GM21423 (cell line): ENCODE data around the gene CLASP1.
A peak's percentile ranks its signal among the peaks of the same experiment; 100 is the strongest.
"Not testable (repeated sequence)": the region's sequence is repeated elsewhere in the genome, so short reads cannot be mapped to it uniquely, and the experiment has no call there.

Experiments
- ATAC-seq: cut with Tn5 transposase; IDR thresholded peaks from one replicate; pipeline ENCODE4 v1.9.1; 2021; ENCODE audit warnings: mild to moderate bottlenecking, moderate library complexity; ENCODE audit not compliant: unreplicated experiment

CLASP1 gene

DNA sequence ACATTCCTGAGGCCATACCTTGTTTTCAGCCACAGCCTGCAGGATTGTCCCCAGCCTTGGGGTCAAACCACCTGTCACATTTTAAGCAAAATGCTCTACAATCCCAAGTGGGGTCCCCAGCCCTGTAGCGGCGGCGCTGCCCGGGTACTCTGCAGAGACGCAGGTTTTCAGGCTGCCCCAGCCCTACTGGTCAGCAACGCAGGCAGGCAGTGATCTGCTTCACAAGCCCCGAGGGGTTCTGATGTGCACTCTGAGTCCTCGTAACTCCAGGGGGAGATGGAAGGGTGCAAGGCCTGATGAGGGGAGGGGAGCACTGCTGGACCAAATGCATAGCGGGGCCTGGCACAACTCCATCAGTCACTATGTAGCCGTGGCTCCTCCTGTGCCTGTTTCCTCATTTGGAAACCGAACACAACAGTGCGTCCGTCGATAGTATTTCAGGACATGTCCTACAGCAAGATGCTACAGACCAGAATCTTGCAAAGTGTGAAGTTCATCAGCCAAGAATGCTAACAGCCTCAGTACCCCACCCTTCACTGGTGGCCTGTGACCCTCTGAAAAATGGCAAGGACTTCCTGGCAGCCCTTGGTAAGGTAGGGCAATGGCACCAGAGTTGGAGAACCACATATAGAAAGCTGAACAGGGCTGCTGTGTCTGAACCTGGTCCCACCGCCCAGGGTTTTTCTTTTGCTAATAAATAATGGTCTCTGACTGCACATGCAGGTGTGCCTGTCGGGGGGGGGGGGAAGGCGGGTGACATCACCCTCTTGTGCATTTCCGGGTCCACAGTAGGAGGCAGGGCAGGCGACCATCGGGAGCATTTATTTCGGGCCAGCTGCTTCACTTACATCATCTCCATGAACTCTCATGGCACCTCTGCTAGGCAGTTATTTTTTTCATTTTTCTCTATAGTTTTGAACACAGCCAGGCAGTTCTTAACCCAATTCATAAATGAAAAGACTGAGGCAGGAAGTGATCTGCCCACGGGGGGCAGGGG is 313.7 kb downstream of the CLASP1 start:
- ATAC-seq = no peak

DNA sequence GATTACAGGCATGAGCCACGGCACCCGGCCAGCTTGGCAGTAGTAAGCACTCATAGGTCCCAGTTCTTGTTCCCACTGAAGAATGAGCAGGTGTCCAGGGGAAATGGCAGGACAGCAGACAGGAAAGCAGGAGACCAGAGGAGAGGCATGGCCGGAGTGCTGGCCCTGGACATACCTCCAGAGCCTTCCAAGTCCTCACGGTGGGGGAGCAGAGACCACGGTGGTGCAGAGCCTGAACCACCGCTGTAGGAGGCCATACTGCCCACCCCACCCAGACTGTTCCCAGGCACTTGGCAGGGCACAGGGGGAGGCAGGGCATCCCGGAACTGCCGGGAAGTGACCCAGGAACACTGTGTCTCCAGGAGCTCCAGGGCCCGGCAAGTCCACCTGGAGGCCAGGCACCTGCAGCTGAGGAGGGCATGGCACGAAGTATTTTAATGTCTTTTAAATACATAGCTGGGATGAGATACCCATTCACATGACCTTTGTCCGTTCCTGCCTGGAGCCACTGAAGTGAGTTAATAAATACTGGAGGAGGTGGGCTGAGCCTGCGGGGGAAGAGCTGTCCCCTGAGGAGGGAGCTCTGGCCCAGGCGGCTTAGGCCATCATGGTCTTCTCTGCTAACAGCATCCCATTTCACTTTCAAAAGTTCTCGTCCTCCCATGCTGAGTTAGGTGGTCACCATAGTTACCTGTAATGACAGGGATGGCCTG is 314.5 kb downstream of the CLASP1 start:
- ATAC-seq = no peak

DNA sequence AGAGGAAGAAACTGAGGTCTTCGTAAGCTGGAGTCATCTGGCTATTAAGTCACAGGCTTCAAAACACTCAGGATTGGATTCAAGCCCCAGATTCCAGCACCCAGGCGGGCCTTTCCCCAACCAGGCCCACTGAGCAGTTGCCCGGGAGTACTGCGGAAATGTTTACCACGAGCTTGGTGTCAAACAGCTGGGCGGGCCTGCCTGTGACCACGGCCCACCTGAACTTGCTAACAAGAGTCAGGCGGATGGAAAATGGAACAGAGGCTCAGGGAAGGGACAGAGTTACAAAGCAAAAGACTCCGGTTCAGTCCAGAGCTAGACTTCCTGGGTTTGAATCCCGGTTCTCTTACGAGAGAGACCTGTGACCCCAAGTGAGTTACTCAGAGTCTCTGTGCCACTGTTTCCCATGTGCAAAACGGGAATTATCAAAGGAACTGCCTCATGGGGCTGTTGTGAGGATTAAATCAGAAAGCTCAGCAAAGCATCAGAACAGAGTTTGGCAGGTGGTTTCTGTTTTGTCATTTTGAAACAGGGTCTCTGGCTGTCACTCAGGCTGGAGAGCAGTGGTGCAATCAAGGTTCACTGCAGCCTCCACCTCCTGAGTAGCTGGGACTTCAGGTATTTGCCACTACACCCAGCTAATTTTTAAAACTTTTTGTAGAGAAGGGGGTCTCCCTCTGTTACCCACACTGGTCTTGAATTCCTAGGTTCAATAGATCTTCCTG is 315.3 kb downstream of the CLASP1 start:
- ATAC-seq = peak; percentile 71

DNA sequence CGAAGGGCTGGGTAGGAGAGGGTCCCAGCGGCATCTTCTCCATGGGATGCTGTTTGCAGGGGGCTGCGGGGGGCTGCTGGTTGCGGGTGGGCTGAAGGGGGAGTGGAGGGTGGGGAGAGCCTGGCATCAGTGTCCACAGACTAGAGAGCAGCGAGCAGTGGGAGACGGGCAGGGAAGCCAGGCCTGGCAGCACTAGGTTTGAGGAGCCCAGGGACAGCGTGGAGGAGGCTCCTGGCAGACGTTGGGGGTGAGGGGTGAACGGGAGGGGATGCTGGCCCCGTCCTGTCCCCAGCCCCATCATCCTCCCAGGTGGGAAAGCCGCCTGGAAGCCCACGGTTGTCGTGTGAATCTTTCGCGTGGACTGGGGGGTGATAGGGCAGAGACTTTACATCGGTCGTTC is 316.0 kb downstream of the CLASP1 start:
- ATAC-seq = no peak

DNA sequence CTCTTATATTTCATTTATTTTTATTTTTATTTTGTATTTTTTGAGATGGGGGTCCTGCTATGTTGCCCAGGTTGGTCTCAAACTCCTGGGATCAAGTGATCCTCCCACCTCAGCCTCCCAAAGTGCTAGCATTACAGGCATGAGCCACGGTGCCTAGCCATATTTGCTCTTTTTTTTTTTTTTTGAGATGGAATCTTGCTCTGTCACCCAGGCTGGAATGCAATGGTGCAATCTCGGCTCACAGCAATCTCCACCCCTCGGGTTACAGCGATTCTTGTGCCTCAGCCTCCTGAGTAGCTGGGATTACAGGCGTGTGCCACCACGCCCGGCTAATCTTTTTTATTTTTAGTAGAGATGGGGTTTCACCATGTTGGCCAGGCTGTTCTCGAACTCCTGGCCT is 317.9 kb downstream of the CLASP1 start:
- not testable (repeated sequence) for ATAC-seq

DNA sequence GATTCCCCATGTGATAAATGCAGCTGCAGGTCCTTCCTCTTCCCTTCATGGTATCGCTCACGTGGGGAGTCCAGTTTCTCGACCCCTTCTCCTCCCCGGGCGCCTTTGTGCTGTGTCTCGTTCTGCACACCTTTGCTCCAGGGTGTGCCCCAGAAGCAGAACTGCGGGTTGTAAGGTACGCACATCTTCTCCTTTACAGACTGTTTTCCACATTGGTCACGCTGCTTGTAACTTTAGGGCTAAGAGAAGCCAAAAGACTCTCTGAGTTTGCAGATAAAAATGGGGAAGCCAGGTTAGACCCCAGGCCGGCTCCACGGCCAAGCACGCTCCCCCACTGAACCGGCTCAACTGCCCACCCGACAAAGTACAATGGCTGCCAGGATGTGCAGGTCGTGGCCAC is 318.3 kb downstream of the CLASP1 start:
- ATAC-seq = no peak

DNA sequence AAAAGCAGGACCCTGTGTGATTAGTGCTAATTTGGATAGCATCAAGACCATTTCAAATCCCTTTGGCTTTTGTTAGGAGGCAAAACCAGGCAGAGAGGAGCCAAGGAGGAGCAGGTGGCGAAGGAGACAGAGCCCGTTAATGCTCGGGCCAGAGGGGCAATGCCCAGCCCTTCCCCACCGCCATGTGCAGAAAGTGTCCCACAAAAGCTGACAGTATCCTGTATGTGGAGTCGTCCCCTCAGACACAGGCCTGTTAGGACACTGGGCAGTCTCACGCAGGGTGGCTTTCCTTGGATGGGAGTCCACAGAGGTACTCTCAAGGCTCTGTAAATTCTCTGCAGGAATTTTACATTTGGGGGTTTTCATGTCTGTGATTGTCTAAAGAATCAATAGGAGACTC is 319.5 kb downstream of the CLASP1 start:
- no peak for ATAC-seq

DNA sequence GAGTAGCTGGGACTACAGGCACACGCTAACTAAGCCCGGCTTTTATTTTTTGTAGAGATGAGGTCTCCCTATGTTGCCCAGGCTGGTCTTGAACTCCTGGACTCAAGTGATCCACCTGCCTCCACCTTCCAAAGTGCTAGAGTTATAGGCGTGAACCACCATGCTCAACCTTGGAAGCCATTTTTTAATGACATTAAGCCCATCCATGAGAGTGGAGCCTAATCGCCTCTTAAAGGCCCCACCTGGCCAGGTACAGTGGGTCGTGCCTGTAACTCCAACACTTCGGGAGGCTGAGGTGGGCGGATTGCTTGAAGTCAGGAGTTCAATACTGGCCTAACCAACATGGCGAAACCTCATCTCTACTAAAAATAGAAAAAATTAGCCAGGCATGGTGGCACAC is 322.6 kb downstream of the CLASP1 start:
- no peak for ATAC-seq

DNA sequence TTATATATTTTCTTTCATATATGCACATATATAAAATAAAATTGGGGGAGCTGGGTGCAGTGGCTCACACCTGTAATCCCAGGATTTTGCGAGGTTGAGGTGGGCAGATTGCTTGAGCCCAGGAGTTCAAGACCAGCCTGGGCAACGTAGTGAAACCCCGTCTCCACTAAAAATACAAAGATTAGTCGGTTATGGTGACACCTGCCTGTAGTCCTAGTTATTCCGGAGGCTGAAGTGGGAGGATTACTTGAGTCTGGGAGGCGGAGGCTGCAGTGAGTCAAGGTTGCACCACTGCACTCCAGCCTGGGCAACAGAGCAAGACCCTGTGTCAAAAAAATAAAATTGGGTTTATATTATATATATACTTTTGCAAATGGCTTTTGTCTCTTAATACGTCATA is 324.7 kb downstream of the CLASP1 start:
- ATAC-seq = no peak

DNA sequence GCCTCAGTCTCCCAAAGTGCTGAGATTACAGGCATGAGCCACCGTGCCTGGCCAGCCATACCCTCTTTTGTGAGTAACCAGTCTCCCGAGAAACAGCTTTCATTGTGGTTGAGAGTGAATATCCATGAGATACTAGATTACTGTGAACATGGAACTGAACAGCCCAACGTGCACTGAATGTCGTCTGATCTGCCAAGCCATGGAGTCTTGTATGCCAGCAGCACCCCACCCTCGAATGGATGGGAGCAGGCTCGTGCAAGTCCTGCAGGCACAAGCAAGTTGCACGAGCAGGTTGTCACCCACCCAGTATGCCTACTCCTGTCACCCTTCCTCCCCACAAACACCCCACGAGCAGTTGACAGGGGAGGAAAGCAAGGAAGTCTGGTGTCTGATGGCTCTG is 327.8 kb downstream of the CLASP1 start:
- no peak for ATAC-seq

DNA sequence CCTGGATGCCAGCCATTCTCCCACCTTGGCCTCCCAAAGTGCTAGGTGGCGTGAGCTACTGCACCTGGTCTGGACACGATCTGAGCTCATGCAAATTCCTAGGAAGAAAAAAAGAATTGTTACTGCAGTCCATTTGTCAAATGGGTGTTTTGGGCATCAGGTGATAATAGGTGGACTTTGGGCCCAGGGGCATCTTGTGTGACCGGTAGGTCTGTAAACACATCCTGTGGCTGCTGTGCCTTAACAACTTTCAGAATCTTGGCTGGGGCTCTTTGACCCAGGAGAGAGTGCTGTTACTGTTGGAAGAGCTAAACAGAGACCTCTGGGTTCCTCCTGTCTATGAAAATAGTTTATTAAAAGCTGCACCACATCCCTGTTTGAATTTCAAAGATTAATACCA is 329.3 kb downstream of the CLASP1 start:
- ATAC-seq = no peak

DNA sequence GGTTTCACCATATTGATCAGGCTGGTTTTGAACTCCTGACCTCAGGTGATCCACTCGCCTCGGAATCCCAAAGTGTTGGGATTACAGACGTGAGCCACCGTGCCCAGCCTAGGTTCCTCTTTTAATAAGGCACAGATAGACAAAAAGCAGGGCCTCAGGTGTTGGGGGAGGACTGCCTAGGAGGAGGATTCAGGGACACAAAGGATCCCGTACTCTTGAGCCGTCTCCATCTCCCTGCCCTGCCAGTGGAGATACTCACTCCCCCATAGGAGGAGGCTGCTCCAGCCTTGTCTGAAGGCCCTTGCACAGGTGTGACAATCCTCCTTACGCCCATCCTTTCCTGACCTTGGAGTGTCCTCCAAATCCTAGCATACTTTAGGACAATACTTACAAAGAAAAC is 332.3 kb downstream of the CLASP1 start:
- no peak for ATAC-seq

DNA sequence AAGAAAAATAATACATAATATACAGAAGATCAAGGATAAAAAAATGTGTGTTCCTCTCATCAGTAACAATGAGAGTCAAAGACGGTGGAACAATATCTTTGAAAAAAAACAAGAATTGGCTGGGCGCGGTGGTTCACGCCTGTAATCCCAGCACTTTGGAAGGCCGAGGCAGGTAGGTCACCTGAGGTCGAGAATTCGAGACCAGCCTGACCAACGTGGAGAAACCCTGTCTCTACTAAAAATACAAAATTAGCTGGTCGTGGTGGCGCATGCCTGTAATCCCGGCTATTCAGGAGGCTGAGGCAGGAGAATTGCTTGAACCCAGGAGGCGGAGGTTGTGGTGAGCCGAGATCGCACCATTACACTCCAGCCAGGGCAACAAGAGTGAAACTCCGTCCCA is 335.6 kb downstream of the CLASP1 start:
- ATAC-seq = not testable (repeated sequence)

DNA sequence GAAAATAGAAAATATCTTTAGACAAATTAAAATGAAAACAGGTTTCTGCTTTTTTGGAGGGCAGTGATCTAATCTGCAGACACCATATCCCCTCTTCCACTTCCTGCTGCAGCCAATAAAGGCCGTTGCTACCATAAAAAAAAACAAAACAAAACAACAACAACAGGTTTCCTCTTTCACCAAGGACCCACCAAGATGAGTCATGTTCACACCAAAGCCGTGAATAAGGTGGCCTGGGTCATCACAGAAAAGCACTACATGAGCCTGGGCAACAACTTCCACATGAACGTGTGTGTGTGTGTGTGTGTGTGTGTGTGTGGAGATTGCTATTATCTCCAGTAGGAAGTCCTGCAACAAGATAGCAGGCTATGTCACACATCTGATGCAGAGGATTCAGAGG is 339.5 kb downstream of the CLASP1 start:
- peak; percentile 53 for ATAC-seq

DNA sequence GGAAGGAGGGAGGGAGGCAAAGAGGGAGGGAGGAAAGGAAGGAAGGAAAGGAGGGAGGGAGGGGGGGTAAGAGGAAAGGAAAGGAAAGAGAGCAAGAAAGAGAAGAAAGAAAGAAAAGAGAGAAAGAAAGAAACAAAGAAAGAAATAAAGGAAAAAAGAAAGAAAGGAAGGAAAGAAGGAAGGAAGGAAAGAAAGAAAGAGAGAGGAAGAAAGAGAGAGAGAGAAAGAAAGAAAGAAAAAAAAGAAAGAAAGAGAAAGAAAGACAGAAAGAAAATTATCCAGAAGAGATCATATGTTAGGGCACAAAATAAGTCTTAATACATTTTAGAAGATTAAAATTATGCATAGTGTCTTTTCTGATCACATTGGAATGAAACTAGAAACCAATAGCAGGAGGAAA is 339.9 kb downstream of the CLASP1 start:
- no peak for ATAC-seq

DNA sequence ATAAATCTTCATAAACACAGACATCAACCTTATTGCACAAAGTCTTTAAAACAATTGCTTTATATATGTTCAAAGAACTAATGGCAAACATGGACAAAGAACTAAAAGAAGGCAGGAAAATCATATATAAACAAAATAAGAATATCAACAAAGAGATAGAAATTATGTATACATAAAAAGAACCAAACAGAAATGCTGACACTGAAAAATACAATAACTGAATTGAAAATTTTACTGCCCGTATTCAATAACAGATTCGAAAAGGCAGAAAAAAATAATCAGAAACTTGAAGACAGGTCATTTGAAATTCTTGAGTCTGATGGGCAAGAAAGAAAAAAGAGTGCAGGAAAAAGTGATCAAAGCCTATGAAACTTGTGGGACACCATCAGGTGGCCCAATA is 342.2 kb downstream of the CLASP1 start:
- no peak for ATAC-seq

DNA sequence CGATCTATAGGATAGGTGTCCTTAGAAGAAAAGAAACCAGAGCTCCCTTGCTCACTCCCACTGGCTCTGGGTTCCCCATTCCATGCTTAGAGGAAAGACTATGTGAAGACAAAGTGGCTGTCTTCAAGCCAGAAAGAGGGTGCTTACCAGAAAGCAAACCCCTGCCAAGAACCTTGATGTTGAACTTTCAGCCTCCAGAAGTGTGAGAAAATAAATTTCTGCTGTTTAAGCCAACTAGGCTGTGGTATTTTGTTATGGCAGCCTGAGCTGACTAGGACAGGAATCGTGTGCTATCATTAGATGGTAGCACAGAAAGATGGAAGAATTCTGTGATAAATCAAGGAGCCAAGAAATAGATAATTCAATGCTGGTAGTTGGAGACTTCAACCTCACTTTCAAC is 344.3 kb downstream of the CLASP1 start:
- no peak for ATAC-seq

DNA sequence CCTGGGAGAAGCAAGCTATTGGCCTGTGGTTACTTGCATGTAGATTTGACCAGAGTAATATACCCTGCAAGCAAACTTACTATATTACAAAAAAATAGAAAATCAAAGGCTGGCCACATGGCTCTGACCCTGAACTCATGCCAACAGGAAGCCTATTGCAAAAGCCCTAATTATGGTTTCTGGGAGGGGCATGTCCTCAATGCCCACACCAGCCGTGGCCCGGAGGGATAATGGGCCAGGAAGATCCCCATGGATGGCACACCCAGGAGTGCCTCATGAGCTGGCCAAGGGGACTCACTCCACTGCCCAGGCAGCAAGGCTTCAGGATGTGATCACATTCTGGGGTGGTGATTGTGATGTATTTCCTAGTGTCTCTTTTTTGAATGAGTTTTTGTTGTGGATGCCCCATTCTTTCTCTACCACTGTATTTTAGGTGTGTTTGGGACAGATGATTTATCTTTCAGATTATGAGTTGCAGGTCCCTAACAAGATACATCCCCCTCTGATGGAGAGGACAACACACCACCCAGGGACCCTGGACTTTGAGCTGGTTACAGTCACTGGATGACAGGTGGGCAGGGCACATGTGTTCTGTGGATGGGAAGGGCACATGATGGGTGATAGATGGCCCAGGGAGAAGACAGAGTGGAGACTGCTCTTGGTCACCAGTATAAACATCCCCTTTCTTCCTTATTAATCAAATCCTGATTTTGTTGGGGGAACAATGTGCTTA is 345.6 kb downstream of the CLASP1 start:
- no peak for ATAC-seq

DNA sequence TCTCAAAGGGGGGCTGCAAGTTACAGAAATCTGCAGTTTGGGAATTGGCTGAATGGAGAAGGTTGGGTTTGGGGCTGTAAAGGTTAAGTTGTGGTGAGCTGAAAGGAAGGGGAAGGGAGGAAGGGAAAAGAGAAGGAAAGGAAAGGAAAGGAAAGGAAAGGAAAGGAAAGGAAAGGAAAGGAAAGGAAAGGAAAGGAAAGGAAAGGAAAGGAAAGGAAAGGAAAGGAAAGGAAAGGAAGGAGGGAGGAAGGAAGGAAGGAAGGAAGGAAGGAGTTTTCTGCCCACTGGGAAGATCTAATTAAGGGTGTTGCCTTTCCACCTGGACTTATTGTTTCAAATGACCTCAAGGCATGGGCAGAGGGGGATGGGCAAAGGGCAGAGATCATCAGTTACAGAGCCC is 348.1 kb downstream of the CLASP1 start:
- not testable (repeated sequence) for ATAC-seq

DNA sequence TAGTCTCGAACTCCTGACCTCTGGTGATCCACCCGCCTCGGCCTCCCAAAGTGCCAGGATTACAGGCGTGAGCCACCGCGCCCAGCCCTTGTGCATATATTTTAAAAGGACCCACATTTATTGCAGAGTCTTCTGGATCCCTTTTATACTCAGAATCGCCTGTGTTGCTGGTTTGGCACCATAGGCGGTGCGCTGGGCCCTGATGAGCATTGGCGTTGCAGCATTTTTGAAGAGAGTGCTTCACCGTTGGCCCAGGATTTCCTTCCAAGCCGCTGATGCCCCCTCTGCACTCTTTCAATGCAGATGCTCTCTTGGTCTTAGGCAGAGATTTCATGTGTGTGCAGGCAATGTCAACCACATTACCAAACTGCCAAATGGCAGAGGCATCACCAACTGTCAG is 350.8 kb downstream of the CLASP1 start:
- ATAC-seq = no peak

DNA sequence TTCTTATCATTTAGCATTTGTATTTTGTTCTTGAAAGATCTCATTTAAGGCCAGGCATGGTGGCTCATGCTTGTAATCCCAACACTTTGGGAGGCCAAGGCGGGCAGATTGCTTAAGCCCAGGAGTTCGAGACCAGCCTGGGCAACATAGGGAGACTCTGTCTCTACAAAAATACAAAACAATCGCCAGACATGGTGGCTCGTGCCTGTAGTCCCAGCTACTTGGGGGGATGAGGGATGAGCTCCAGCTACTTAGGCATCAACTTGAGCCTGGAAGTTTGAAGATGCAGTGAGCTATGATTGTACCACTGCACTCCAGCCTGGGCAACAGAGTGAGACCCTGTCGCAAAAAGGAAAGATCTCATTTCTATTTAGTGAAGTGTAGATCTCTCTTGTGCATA is 351.4 kb downstream of the CLASP1 start:
- ATAC-seq = not testable (repeated sequence)
